GM21360 (cell line): Measurements from ENCODE around the gene TTLL8.
"Not testable (repeated sequence)": the region's sequence is repeated elsewhere in the genome, so short reads cannot be mapped to it uniquely, and the experiment has no call there.

ENCODE experiments used
- ATAC-seq: cut with Tn5 transposase; IDR thresholded peaks from one replicate; pipeline ENCODE4 v1.9.1; 2021; ENCODE audit warnings: mild to moderate bottlenecking, moderate library complexity; ENCODE audit not compliant: unreplicated experiment

The TTLL8 gene

DNA sequence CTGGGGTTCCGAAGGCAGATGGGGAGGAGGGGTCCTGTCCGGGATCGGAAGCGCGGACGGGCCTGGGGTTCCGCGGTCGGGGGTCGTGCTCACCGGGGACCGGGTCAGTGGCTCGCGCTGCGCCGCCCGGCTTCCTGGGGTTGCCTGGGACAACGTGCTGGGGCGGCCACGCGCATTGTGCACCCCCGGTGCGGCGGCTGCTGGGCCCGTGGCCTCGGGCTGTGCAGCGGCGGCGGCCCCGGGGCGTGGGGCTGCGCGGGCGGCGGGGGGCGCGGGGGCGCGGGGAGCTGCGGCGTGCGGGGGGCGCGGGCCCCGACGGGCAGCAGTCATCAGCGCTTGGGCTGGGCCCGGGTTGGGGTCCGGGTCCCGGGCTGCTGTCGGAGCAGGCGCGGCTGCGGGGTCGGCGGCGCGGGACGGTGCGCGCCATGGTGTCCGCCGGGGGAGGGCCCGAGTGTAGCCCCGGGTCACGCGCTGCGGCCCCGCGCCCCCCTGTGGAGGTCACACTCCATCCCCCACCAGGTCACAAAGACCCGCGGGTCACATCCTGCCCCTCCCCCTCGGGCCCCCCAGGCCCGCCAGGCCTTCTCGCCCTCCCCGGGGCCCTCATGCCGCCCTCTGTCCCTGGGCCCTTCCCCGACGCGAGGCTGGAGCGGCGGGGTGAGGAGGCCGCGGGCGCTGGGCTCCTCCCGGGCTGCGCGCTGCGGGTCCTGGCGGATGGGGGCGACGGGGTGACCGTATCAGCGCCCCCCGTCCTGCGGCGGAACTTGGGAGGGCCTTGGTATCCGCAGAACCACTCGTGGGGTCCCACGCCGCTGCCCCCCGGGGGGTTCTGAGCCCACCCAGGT is at the start of gene TTLL8:
Gene TTLL8, minus strand, starts transcription at position 238 of the 845 bp plus-strand sequence.
- ATAC-seq: no peak

DNA sequence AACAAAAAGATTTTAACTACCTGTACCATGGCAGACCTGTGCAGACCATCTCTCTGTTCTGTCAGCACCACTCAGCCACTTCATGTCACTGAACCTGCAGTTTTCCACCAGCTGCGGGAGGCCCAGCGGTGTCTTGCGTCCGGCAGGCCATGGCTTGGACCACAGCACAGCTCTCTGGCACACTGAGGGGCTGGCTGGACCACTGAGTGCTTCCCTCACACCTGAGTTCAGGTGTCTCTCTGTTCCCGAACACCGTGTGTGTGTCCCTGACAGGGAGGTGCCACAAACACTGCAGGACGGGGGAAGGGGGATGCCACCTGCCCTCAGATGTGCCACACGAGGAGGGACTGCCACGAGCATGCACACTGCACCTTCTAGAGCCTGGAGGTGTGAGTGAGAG is 49.4 kb upstream of the TTLL8 start:
- ATAC-seq: no peak

DNA sequence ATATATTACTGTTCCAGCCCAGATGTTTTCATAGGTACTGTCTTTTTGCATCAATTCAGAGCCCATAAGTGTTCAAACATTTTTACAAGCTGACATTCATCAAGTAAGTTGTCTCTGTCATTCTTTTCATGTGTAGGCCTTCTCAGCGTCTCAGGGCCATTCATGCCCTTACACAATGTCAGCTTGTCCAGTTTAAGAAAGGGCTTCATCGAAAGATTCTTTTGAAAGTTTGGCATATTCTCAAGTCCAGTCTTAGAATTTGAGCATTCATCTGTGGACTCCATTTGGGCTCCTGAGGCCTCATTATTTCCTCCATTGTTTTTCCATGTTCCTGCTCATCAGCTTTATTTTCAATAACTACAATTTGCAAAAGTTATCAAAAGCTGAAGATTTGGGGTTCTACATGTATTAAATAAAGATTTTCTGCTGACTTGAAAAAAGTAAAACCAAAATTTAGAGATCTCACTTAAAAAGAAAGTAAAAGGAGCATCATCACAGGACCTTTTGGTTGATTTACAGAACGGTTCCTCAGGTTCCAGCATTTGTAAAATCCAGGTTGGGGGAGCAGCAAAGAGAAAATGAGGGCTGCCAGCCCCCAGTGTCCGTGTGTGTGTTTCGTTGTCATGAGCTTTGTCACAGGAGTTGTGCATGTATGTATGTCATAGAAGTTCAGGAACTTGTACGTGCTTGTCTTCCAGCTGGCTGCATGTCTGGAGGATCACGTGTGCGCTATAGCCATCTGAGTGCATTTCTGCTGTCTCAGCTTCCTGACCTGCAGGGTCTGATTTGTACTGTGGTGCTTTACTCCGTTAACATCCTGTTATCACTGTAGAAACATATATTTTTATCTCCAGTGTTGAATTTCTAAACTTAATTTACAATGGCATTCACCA is 47.4 kb upstream of the TTLL8 start:
- ATAC-seq: no peak

DNA sequence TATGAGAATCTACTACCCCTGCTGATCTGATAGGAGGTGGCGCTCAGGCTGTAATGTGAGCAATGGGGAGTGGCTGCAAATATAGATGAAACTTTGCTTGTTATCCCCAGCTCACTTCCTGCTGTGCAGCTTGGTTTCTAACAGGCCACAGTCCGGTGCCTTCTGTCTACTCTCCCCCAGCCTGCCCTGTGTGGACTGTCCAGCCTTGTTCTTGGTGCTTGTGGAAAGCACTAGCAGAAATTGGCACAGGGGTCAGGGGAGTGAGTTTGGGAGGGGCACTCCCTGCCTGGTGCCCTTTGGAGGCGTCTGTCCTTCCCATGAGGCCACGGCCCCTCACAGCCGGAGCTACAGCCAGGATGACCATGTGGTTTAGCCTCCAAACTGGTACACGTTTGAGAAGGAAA is 46.0 kb upstream of the TTLL8 start:
- ATAC-seq: no peak

DNA sequence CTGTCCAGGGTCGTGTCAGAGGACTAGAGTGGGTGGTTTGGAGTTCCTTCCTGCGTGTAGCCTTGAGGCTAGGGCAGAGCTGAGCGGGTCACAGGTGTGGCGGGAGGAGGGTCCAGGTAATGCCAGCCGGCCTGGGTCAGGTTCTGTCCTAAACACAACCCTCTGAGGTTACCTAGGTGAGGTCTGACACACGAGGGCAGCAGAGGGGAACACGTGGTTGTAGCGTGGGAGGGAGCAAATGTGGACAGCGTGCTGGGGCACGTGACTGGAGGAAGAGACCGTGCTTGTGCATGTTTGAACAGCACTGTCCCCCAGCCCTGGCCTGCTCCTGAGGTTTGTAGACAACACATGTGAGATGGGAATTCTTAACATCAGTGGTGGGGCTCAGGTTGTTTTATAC is 44.8 kb upstream of the TTLL8 start:
- no peak for ATAC-seq

DNA sequence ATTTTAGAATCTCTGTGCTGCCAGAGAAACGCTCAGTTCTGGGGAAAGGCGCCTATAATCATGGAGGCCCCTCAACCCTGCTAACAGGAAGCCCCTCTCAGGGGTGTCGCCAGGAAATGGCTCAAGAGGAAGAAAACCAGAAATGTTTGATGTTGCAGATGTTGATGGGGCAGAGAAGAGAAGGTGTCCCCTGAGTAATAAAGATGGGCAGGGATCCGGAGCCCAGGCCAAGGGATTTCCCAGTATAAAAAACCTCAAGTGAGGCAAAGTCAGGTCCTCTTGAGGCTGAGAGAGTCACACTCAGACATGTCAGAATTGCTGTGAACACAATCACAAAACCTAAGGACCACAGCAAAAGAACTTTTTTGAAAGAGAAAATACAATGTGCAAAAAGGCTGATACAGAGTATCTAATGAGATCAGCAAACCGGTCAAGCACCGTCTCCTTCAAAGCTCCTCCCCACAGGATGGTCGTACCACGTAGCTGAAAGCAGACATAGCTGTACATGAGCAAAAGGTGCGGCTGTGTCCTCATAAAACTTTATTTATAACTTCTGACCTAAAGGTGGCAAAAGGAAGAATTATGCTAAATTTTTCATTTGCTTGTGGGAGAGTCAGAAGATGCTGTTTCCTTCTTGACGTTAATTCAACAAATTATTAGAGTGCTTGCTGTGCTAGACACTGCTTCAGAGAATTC is 43.9 kb upstream of the TTLL8 start:
- ATAC-seq: no peak

DNA sequence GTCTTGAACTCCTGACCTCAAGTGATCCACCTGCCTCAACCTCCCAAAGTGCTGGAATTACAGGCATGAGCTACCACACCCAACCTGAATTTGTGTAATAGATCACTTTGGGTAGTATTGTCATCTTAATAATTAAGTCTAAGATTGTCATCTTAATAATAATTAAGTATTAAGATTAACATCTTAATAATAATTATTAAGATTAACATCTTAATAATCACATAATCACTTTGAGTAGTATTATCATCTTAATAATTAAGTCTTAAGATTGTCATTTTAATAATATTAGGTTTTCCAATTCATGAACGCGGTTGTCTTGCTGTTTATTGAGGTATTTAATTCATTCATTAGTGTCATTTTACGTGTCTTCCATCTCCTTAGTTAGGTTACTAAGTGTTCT is 40.0 kb upstream of the TTLL8 start:
- no peak for ATAC-seq

DNA sequence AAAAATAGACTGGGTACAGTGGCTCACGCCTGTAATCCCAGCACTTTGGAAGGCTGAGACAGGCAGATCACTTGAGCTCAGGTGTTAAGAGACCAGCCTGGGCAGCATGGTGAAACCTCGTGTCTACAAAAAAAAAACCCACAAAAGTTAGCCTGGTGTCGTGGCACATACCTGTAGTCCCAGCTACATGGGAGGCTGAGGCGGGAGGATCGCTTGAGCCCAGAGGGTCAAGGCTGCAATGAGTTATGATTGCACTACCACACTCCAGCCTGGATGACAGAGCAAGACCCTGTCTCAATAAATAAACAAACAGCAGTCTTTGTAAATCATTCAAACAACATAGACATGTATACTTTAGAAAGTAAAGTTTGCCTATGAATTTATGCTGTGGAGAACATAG is 34.2 kb upstream of the TTLL8 start:
- no peak for ATAC-seq

DNA sequence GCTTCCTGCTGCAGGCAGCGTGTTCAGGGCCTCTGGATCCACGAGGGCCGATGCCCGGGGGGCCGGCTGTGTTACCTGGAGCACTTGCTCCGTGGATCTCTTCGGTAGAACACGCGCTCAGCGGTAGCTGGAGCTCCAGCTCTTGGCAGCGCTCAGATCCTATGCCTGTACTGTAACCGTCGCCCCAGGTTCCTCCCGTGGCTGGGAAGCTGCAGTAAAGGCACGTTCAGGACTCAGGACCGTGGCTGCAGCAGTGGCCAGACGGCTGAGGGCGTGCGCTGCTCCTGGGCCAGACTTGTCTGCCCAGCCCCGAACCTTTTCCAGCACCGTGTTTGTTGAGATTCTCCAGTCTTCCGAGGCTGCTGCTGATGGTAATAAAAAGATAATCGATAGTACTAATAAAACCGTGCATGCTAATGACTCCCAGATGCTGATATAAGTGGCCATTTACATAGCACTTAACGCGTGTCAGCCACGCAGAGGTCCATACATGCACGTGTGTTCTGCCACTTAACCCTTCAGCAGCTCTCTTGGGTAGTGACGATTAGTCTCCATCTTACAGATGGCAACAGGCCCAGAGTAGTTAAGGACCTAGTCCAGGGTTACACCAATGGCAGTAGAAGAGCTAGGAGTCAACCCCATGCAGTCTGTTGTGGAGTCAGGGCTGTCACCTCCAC is 33.1 kb upstream of the TTLL8 start:
- ATAC-seq: no peak

DNA sequence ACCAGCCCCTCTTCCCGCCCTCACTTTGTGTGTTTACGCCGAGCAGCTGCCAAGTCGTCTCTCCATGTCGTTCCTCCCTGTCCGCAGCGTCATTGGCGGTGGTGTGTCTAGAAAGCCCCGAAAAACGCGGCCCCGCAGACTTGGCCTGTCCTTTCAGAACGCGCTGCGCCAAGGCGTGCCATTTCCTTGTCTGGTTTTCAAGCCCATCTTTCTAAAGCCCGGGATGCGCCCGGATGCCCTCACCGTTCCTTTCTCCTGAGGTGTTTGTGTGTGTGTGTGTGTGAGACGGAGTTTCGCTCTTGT is 32.3 kb upstream of the TTLL8 start:
- no peak for ATAC-seq

DNA sequence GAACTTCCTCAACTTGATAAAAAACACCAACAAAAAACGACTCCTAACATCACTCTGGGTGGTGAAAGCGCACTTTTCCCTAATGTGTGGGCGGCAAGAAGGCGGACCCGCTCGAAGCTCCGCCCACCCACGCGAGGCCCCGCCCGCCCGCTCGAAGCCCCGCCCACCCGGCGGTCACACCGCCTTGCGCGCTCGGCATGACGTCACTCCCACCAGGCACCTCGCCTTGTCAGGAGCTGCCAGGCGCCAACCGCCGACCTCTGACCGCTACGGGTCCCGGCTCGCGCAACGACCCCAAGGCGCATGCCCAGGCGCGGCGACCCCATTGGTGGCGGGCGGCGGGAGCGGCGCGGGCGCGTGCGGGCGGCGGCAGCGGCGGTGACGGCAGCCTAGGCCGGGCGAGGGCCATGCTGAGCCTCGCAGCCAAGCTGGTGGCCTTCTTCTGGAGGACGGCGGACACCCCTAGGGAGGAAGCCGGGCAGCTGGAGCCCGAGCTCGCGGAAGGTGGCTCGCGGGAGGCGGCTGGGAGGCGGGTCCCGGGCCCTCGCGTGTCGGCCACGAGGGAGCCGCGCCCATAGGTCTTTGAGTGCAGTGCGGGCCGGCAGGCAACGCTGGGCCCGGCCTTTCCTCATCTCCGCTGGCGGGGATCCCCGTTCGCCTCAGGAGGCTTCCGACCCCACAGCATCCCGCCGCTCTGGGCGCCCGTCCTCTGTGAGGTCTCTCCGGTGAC is 31.7 kb upstream of the TTLL8 start, which contains the start of gene MOV10L1:
Gene MOV10L1, plus strand, starts transcription at position 325 of the 730 bp plus-strand sequence. Its CDS starts 83 bp downstream, at position 408.
- ATAC-seq: no peak

DNA sequence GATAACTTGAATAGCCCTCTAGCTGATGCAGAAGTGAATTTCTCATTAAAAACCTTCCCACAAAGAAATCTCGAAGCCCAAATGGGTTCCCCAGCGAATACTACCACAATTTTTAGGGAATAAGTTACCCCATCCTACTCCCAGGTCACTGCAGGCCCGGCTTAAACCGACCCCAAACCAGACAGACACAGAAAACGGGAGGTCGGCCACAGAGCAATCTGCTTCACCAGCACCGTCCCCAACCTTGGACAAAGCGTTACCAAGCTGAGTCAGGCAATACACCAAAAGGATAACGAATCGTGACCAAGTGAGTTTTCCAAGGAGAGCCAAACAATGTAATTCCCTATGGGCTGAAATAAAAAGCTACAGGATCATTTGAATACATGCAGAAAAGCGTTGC is 31.1 kb upstream of the TTLL8 start:
- no peak for ATAC-seq

DNA sequence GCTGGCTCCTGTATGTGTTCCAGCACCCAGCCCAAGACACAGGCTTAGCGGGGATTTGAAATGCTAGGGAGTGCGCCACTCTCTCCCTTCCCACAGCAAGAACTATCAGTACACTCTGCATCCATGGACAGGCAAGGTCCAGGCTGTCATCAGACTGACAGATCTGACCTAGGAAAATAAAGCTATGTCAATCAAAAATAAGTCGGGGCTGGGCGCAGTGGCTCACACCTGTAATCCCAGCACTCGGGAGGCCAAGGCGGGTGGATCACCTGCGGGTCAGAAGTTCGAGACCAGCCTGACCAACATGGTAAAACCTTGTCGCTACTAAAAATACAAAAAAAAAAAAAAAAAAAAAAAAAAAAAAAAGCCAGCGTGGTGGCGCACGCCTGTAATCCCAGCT is 30.0 kb upstream of the TTLL8 start:
- ATAC-seq: no peak

DNA sequence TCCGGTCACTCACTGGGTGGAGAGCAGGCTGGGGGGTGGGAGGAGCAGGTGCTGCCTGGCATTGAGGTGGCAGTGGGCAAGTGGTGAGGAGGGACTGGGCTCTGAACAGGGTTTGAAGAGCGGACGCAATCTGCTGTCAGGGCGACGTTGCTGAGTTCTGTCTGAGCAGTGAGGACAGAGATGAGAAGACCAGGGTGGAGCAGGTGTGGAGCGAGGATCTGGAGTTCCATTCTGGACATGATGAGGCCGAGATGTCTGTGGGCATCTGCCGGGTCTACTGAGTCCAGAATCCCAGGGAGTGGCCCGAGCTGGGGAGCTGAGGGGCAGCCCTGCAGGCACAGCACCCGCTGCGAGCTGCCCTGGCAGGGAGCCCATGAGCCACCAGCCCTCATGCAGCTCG is 29.5 kb upstream of the TTLL8 start:
- no peak for ATAC-seq

DNA sequence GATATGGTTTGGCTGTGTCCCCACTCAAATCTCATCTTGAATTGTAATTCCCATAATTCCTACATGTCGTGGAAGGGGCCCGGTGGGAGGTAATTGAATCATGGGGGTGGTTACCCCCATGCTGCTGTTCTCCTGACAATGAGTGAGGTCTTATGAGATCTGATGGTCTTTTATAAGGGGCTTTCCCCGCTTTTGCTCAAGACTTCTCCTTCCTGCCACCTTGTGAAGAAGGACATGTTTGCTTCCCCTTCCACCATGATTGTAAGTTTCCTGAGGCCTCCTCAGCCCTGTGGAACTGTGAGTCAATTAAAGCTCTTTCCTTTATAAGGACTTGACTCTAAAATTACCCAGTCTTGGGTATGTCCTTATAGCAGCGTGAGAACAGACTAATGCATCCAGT is 28.9 kb upstream of the TTLL8 start:
- not testable (repeated sequence) for ATAC-seq

DNA sequence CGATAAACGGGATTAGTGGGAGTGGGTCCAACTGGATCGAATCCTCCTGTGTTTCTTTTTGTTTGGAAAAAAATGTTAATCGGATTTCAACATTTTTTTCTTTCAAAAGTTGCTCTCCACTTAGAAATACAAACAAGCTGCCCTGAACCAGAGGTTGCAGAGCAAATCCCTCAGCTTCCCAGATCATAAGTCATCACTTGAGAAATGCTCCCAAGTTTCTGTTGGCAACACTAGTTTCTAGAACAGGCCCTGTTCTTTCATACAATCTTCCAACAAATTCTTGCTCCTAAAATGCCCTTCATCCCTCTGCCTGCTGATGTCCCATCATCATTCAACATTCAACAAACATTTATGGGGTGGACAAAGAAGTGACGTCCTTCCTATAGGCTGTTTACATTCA is 28.4 kb upstream of the TTLL8 start:
- ATAC-seq: no peak

DNA sequence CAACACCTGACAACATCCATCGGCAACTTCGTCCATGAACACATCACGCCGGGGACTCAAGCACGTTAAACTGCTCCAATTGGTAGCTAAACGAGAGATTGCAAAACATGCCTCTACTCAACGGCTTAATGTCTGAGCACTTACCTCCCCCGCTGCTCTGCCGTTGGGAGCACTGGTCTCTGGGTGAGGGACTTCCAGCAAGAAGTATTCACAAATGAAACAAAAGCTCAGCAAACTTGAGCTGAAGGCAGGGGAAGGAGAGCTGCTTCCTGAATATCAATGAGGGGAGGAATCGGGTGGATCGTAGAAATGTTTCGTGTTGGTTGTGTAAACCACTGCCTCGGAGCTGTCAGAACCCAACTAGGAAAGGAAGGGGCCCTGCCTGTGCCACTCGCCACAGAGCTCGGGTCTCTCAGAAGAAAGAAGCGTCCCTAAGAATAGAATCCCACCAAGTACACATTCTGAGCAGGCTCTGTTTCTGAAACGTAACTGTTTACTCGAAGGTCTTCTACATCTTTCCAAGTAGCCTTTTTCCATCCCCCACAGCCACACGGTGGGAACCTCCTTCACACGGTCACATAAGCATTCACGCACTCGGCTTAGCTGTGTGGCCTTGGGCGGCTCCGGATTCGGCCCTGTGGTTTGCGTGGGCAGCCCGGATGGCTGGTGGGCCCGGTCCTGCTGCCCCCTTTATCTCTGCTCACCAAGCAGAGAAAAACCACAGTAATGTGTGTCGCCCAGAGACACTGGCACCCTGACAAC is 27.3 kb upstream of the TTLL8 start, which contains the start of gene MLC1:
Gene MLC1, minus strand, starts transcription at position 216 of the 762 bp plus-strand sequence. CDS start 524 bp downstream, outside the sequence.
- ATAC-seq: no peak

DNA sequence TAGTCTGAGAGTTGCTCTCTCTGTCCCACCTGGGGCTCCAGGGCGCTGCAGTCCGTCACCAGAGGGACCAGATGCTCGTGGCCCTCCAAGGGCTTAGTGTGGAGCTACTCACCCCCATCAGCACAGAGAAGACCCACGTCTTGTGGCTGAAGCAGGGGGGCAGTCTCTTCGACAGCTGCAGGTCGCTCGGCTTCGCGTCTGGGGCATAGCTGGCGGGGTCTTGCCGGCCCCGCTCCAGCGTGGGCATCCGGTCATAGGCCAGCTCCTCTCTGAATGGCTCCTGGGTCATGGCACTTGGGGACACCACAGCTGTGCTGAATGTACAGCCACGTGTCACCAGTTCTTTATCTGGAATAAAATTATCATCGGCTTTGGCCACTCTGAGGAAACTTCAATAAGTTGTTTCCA is 26.5 kb upstream of the TTLL8 start:
- no peak for ATAC-seq

DNA sequence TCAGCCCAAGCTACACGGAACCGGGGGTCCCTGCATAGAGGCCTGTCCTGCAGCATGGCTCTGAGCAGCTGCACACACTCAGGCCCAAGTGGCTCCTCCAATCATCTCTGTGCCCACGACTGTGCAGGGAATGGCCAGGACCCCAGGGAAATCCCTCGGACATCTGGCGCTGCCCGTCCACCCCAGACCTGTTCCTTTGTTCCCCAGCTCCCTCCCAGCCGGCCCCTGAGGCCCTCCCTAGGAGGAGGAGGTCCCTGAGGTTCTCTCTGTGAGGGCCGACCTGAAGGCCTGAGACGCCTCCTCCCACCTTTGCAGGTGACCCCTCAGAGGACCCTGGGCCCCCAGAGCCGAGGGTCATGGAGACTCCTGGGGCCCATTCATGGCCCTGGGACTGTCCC is 26.0 kb upstream of the TTLL8 start:
- ATAC-seq: no peak
